ENCODE results near the gene CAMK4. TPM values are rescaled to one million over a fixed set of nuclear protein-coding genes. Genes with fewer than 3 reads are reported as not detected.

The CAMK4 gene
- total and polyA plus RNA-seq, 2 donors (not counting 3 experiments of a cell fraction or from before 2014, with no cell fraction given), result 2.2 to 5.4 TPM

GRCh38 chr5:111386832-111387162, 162.6 kb downstream of the CAMK4 start:
- dilution Hi-C loops (cut with MboI; ENCODE audit: extremely low pct_ligation_motif_present, low sequenced_read_pairs), result no loop called here
- DNase-seq (ENCODE audit: low read depth, low spot score) (no peak), FAIRE-seq (no peak)
- H3K9ac ChIP-seq (replicated peaks; ENCODE audit: extremely low read depth, insufficient read depth, low read length), result no peak overlapping the region
- no peaks in the 10 kb centered on the region for H3K36me3 ChIP-seq (ENCODE audit: control insufficient read depth in 2 of 2, extremely low read depth in 1 of 2, insufficient read depth in 2 of 2, low read length in 2 of 2)
- no peak overlapping the region for H3K4me3 ChIP-seq (replicated peaks in 1 of 3; ENCODE audit: insufficient read depth in 1 of 3, low read depth in 1 of 3, low read length in 3 of 3)
- TF ChIP-seq GATA2 (IDR thresholded peaks at IDR 0.05; ENCODE audit: insufficient read depth, insufficient read length, low read depth, low read length) (no peak), POLR2A (IDR thresholded peaks at IDR 0.05; ENCODE audit: low read depth, low read length) (no peak), JUN (IDR thresholded peaks at IDR 0.05; ENCODE audit: borderline replicate concordance, insufficient read depth, insufficient read length, low read depth) (no peak), MAX (IDR thresholded peaks at IDR 0.05; ENCODE audit: insufficient read depth, insufficient read length) (no peak), EZH2 (IDR thresholded peaks at IDR 0.05; ENCODE audit: borderline replicate concordance, low read depth, low read length, severe bottlenecking) (no peak), POLR2AphosphoS5 (IDR thresholded peaks at IDR 0.05; ENCODE audit: insufficient read depth, low read depth, low read length) (no peak), MYC (IDR thresholded peaks at IDR 0.05; ENCODE audit: low read depth, low read length) (no peak), CTCF (IDR thresholded peaks at IDR 0.05; ENCODE audit: extremely low read depth in 1 of 2, insufficient read depth in 1 of 2, low read depth in 1 of 2, low read length in 2 of 2) (no peak), FOS (IDR thresholded peaks at IDR 0.05; ENCODE audit: borderline replicate concordance, insufficient read depth, low read length) (no peak)
- intact Hi-C loops (cut with micrococcal nuclease), result no loop called here
- no peaks in the 10 kb centered on the region for H3K4me1 ChIP-seq (ENCODE audit: control insufficient read depth, extremely low read depth, insufficient read depth, low read length)
- no peaks in the 10 kb centered on the region for H3K27me3 ChIP-seq (ENCODE audit: control insufficient read depth in 2 of 2, insufficient read depth in 2 of 2, low read length in 2 of 2)
- H3K4me2 ChIP-seq (ENCODE audit: insufficient read depth, low read length), result no peak overlapping the region
- CTCF ChIA-PET, result interaction anchor here (0.8 to 2.2 kb wide), 3 partner anchors 10 to 113 kb away, joined by 3 to 5 read pairs (median 4); no protein-coding TSS in a partner anchor
- no peak overlapping the region for H3K27ac ChIP-seq (ENCODE audit: insufficient read depth, low read depth, low read length)
- no peaks in the 10 kb centered on the region for H3K9me1 ChIP-seq (replicated peaks; ENCODE audit: control insufficient read depth, extremely low read depth, insufficient read depth, low read length)
- no peak overlapping the region for H2AFZ ChIP-seq (ENCODE audit: low read depth, low read length)
- H4K20me1 ChIP-seq (replicated peaks; ENCODE audit: control insufficient read depth, extremely low read depth, insufficient read depth, low read length), result no peaks in the 10 kb centered on the region
- H3K9me3 ChIP-seq (replicated peaks; ENCODE audit: control insufficient read depth, insufficient read depth, low read length), result no peaks in the 10 kb centered on the region
- H3K79me2 ChIP-seq (ENCODE audit: control insufficient read depth, insufficient read depth, low read length), result no peaks in the 10 kb centered on the region
- no TSS peak for BruUV-seq (replicated peaks)
- POLR2A ChIA-PET, result no interaction called here
